GM04504 (cell line): ENCODE data around the gene ETV2.
"Not testable (repeated sequence)": the region's sequence is repeated elsewhere in the genome, so short reads cannot be mapped to it uniquely, and the experiment has no call there.

Experiments
- DNase-seq: peaks from one replicate; pipeline ENCODE4 v3.0.0-alpha.2; 2012; ENCODE audit warnings: low read depth

ETV2 gene

DNA sequence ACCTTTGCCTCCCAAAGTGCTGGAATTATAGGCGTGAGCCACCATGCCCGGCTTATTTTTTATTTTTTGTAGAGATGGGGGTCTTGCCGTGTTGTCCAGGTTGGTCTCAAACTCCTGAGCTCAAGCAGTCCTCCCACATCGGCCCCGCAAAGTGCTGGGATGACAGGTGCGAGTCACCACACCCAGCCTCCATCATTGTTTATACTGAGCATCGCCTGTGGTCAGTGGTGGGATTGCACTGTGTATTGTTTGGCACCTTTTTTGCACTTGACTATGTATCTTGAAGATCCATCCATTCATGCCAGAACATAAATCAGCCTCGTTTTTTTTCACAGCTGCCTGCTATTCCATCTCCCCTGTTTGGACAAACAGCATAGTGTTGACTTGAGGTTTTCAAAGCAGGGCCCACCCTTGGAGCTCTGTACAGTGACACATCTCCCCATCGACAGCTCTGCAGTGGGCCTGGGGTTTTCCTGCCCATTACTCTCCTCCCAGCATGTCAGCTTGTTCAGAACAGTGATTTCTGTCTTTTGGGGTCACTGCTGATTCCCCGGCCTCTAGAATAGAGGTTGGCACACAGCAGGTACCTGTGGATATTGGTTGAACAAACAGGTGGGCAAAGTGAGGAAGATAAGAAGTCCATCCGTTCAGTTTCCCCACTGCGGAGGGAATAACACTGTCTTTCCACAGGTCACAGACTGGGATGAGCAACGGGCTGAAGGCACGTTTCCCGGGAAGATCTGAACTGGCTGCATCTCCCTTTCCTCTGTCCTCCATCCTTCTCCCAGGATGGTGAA, 16.6 kb downstream of the ETV2 start:
- no peak for DNase-seq

DNA sequence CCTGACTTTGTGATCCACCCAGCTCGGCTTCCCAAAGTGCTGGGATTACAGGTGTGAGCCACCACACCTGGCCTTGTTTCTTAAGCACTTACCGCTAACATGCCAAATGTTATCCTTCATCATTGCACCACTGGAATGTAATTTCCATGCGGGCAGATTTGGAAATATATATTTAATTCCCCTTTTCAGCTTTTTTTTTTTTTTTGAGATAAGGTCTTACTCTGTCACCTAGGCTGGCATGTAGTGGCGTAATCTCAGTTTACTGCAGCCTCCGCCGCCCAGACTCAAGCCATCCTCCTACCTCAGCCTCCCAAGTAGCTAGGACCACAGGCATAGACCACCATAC, 20.4 kb downstream of the ETV2 start:
- no peak for DNase-seq

DNA sequence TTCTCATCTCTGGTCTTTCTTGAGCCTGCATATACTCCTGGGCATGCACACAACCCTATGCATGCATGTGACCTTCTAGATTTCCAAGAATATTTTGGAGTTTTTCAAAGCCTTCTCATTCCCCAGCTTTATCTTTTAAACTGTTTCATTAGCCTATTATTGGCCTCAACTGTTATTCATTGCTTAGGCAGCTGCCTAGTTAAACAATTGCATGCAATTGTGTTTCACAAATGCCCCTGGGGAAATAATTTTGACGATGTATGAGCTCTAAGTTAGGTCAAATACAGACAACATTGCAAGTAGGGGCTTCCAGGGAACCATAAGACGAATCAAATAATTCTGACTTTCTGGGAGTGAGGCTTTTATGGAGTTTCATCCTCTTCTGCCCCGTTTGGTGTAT, 22.4 kb downstream of the ETV2 start:
- DNase-seq, result no peak

DNA sequence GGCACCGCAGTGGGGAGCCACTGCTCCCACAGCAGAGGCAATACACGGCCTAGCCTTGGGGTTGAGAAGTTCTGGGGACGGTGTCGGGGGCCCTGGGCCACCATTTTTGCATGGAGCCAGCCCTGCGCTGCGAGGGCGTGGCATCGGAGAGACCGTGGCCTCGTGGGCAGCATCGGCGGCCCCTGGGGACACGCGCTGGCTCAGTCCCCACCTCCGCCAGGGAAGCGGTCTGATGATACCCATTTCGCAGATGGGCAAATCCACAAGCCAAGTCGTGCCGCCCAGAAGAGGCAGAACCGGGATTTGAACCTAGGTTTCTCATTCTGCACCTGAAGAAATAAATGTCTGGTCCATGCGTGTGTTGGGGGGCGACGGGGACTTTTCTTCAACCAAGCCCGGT, 23.6 kb downstream of the ETV2 start:
- no peak for DNase-seq

DNA sequence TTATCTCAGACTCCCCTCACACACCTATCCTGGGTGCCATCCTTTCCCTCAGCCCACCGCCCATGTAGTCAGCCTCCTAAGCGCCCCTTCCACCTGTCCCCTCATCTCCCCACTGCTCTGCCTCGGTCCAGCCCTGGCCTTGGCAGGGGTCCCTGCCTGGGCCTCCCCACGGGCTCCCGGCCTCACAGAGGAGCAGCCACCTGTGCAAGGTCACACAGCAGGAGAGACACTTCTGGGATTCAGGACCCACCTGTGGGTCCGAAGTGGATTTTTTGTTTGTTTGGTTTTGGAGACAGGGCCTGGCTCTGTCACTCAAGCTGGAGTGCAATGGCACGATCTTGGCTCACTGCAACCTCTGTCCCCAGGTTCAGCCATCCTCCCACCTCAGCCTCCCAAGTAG, 24.1 kb downstream of the ETV2 start:
- DNase-seq, result no peak

DNA sequence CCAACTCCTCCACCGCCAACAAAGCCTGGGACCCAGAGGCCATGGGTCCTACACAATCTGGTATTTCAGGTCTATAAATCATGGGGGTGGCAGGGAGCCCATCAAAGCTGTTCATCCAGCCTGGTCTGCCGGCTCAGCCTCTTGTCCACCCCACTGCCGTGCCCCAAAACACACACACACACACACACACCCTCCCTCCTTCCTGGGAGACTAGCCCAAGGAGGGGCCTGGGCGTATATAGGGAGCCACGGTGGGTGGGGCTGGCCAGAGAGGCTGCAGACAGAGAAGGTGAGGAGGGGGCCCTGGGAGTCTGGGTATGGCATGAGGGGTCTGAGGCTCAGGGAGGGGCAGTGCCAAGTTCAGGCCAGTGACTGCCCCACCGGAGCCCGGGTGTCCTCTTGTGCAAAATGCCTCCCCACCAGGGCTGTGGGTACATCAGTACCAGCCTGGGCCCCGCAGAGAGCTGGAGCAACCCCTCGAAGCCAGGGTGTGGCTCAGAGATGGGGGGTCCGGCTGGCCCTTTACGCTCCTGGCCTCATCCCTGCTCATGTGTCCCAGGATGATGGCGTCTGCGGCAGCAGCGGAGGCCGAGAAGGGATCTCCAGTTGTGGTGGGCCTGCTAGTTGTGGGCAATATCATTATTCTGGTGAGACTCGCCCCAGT, 24.8 kb downstream of the ETV2 start, which contains the start of gene UPK1A:
UPK1A (plus strand) TSS at position 267 of the 663 bp plus-strand sequence; CDS start at position 563, 296 bp downstream.
- no peak for DNase-seq

DNA sequence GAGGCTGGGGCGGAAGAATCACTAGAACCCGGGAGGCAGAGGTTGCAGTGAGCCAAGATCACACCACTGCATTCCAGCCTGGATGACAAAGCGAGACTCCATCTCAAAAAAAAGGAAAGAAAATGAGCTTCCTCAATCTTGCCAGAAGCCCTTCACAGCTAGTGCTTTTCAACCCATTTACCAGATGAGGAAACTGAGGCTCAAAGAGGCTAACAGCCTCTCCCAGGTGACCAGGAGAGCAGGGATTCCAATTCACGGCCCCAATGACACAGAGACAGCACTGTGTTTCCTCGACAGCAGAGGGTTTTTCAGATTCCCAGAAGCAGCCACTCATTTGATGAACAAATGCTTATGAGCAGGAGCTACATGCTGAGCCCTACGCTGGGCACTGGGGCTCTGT, 28.0 kb downstream of the ETV2 start:
- DNase-seq, result no peak

DNA sequence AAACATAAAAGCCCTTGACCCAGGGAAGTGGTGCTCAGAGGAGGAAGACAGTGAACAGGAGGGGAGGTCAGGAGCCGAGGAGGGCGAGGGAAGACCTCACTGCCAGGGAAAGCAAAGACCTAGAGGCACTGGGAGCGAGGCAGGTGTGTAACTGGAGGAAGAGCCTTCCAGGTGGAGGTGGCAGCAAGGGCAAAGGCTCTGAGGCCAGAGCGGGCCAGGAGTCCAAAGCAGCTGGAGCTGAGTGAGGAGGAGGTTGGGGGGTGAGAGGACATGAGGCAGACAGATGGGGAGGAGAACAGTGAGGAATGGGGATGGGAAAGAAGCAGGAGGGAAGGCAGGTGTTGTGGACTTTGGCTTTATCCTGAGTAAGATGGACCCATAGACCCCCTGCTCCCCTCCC, 28.4 kb downstream of the ETV2 start:
- DNase-seq, result no peak

DNA sequence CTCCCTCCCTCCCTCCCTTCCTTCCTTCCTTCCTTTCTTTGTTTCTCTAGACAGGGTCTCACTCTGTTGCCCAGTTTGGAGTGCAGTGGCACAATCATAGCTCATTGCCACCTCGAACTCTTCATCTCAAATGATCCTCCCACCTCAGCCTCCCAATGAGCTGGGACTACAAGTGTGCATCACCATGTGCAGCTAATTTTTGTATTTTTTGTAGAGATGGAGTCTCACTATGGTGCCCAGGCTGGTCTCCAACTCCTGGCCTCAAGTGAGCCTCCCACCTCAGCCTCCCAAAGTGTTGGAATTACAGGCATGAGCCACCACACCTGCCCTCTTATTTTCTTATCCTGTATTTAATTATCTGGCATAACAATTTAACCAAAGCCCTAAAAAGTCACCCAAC, 29.1 kb downstream of the ETV2 start:
- DNase-seq, result no peak

DNA sequence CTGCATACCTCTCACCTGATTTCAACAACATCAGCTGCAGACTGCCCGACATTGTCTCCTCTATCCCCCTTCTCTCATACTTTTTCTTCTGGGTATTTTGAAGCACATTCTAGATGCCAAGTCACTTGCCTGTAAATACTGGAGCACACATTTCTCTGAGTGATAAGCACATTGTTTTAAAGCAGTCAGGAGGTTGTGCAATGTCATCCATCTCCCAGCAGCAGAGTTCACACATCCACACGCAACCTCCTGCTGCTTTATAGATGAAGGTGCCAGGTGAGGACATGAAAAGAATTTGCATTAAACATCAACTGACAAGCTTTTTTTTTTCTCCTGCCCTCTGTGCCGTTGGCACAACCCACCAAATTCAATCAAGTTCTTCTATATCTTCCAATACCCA, 30.3 kb downstream of the ETV2 start:
- no peak for DNase-seq

DNA sequence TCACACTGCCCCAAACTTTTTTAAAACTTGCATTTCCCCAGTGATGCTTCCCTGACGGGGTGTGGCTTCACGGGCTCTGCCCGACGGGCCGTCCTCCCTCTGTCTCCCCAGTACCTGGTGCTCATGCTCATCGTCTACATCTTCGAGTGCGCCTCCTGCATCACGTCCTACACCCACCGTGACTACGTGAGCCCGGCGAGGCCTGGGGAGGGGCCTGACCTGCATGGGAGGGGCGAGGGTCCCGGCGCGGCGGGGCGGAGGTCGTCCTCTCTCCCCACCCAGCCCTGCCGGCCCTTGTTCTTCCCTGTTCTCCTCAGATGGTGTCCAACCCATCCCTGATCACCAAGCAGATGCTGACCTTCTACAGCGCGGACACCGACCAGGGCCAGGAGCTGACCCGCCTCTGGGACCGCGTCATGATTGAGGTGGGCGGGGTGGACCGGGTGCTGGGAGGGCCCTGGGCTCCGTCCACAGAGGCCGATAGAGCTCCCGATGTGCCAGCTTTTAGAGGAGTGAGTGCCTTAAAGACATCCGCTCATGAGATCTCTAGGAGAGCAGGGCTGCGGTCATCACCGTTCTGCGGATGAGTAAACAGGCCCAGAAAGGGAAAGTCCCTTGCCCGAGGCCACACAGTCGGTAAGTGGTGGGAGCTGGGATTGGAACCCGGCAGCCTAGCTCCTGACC, 31.7 kb downstream of the ETV2 start:
- DNase-seq, result peak; percentile 46

DNA sequence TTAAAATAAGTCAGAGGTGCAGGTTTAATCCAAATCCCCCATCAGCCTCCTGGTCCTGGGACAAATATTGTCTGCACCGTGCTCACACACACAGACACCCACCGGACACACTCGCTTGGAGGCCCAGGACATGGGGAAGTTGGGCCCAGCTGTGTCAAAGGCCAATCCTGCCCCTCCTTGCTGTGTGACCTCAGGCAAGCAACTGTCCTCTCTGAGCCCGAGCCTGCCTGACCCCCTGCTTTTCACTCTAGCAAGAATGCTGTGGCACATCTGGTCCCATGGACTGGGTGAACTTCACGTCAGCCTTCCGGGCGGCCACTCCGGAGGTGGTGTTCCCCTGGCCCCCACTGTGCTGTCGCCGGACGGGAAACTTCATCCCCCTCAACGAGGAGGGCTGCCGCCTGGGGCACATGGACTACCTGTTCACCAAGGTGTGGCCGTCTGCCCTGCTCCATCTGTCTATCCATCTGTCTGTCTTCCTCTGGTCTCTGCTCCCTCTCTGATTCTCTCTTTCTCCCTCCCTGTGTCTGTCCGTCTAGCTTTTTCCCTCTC, 34.1 kb downstream of the ETV2 start:
- DNase-seq, result no peak

DNA sequence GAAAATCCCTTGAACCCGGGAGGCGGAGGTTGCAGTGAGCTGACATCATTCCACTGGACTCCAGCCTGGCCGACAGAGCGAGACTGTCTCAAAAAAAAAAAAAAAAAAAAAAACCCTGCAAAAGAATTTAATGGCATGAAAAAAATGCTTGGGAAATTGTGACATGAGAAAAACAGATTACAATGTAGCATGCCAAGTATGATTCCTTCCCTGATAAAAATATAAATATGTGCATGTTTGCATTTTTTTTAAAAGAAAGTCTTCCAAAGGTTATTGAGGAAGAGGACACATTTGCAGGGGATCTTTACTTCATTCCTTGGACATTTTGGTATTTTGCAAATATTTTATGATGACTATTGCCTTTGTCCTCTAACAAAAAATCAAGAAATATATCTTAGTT, 48.3 kb downstream of the ETV2 start:
- DNase-seq, result no peak

DNA sequence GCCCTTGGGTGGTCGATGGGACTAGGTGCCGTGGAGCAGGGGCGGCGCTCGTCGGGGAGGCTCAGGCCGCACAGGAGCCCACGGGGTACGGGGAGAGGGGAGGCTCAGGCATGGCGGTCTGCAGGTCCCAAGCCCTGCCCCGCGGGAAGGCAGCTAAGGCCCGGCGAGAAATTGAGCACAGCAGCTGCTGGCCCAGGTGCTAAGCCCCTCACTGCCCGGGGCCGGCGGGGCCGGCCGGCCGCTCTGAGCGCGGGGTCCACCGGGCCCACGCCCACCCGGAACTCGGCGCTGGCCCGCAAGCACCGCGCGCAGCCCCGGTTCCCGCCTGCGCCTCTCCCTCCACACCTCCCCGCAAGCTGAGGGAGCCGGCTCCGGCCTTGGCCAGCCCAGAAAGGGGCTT, 49.6 kb downstream of the ETV2 start:
- DNase-seq, result not testable (repeated sequence)

DNA sequence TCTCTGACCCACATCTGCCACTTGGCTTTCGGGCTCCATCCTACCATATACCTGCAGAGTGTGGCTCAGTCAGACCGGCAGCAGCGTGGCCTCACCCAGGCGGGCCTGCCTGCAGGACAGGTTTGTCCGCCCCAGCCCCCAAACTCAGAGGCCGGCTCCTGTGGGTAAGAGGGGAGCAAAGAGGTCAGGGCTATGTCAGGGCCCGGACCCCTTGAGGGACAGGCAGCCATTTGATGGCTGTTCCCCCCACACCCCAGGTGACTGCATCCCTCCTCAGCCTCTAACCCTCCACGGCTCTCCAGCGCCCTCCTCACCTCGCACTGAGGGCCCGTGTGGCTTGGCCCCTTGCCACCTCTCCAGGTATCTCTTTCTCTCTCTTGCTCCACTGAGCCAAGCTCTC, 50.5 kb downstream of the ETV2 start:
- DNase-seq, result no peak

DNA sequence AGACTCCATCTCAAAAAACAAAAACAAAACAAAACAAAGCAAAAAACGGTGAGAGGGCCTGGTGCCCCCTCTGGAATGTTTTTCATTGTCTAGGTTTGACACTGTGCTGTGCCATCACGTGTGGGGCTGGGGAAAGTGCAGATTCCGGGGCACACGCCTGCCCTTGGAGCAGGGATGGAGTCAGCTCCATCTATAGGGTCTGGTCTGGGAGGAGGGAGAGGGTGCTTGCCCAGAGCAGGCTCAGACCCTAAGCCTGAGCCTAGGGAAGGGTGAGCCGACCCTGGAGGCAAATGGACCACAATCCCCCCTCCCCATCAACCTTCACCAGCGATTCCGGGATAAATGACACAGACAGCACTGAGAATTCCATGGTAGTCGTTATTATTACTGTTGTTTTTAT, 51.9 kb downstream of the ETV2 start:
- DNase-seq, result no peak

DNA sequence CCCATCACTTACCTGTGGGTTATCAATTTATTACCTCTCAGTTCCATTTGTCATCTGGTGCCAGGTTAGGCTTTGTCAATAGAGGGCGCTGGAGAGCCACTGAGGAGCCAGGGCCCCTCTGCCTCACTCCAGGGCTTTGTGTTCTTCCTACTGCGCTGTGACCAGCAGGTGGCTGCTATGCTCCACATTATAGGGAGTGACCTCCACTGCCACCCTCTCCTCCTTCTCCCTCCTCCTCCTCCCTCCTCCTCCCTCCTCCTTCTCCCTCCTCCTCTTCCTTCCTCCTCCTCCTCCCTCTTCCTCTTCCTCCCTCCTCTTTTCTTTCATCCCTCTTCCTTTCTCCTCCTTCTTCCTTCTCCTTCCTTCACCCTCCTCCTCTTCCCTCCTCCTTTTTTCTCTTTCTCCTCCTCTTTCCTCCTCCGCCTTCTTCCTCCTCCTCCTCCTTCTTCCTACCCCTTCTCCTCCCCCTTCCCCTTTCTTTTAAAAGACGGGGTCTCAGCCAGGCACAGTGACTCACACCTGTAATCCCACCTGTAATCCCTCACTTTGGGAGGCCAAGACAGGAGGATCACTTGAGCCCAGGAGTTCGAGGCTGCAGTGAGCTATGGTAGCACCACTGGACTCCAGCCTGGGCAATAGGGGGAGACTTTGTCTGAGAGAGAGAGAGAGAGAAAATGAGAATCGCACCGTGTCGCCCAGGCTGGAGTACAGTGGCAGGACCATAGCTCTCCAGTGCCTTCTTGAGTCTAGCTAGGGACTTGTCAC, 52.5 kb downstream of the ETV2 start:
- DNase-seq, result peak; percentile 58
